RPMI8226 (cell line): Measurements from ENCODE around the gene BPHL.
"Not testable (repeated sequence)": the region's sequence is repeated elsewhere in the genome, so short reads cannot be mapped to it uniquely, and the experiment has no call there.

ENCODE experiments used
- DNase-seq: peaks from one replicate; pipeline ENCODE4 v3.0.0-alpha.2; 2015

BPHL gene

DNA sequence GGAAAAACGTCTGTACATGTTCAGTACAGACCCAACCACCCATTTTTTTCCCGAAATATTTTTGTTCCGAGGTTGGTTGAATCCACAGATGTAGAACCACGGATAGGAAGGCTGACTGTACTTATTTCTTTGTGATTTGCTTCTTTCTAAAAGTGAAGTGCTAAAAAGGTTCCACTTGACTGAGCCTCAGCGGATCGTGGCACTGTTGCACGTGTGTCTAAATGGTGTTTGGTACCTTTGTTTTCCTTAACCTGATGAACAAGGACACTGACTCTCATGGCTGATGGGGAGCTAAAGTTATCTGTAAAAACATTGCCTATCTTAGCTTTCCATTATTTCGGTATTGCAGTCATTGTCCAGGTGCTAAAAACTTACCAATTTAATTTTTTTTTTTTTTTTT is 6.2 kb downstream of the BPHL start:
- DNase-seq: no peak

DNA sequence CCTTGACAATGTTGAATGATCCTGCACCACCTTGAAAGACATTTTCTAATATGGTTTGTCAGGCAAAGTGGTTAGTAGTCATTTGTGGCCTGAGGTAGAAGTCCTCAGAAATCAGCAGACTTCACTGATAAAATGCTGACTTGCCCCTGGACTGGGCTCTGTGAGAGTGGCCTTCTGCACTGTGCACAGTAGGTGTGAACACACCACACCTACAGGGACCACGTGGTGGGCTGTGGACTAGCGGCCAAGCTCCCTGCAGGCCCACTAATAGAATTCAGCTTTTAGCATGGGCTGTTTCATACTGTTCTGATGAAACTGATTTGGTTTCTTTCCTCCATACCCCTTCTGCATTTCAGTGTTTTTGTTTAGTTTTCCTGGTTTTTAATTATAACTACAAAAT is 7.3 kb downstream of the BPHL start:
- peak; percentile 19 for DNase-seq

DNA sequence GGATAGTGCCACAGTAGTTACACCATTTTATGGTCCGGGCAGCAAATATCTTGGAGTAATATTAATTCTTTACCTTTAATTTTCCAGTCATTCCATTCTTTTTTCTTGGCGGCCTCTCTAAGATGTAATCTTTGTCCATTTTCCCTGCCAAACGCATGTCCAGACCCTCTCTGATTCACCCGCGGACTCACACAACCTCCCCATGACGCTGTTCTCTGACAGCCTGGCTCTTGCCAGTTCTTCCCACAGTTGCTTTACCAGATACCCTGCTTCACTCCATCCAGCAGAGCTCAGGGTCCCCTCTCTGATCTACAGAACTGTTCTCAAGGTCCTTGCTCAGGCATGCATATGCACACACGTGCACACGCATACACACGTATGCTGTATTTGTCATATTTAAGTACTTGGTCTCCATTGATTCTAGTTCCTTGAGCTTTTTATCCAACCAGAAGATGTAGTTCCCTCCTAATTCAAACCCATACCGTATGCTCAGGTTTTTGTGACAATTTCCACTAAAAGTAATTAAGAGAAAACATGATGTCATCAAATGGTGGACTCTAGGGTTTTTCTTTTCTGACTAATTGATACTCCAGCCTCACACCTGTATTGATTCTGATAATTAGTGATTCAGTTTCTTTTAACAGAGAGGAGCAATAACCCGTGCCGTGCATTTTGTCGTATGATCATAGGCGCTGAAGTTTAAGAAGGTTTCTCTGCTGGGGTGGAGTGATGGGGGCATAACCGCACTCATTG is 10.0 kb downstream of the BPHL start:
- DNase-seq: no peak

DNA sequence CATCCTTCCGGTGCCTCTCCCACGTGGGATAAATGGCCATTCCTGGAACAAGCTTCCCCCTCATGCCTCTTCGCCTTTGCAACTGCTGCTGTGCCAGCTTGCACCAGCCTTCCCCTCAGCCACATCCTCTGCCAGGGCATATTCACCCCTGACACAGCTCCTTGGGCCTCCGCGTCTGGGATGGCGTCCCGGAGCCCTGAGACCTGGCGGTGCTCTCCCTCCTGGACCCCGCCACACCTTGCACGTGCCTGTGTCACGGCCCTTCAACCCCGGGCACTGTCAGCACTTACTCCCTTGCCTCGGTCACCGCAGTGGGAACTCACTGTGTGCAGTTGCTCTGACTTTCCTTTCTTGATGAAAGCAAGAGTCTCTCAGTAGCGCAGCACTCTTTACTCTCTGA is 13.2 kb downstream of the BPHL start:
- no peak for DNase-seq

DNA sequence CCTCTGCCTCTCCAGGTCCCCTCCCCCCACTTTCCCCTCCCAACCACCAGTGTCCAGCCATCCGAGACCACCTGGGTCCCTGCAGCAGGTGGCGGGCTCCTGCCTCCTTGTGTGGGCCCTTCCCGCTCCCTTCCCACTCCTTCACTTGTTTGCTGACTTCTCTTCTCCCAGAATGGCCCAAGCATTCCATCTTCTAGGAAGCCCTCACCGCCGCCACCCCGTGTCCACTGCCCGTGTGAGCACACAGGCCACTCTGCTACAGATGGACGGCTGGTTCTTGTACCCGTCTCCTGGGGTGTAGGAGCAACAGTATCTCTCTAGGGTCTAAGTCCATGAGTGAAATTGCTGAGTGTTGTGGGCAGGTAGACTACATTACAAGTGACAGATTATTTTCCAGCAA is 15.0 kb downstream of the BPHL start:
- no peak for DNase-seq

DNA sequence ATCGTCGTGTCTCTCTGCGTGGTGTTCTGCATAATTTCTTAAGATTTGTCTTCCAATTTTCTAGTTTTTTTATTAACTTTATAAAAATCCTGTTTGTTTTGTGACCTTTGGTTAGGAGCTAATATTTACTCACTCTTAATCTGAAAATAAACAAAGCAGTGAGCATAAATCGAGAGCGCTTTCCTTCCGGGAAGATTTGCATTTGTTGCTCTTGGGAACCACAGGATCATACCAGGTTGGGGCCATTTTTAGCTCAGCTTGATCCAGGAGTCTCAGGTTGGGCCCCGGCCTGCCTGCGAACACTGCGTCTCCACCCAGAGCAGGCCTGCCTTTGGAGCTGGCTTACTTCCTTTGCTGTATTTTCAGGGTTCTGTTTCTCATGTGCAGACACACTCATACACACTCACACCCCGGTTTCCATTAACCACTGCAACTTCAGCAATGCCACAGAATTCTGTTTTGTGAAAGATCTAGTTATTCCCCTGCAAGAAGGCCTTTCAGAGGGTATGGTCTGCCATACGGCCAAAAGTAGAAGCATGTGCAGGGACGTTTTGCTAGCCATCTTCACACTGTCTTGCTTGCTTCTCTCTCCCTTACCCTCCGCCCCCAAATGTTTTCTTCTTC is 17.3 kb downstream of the BPHL start:
- DNase-seq: no peak

DNA sequence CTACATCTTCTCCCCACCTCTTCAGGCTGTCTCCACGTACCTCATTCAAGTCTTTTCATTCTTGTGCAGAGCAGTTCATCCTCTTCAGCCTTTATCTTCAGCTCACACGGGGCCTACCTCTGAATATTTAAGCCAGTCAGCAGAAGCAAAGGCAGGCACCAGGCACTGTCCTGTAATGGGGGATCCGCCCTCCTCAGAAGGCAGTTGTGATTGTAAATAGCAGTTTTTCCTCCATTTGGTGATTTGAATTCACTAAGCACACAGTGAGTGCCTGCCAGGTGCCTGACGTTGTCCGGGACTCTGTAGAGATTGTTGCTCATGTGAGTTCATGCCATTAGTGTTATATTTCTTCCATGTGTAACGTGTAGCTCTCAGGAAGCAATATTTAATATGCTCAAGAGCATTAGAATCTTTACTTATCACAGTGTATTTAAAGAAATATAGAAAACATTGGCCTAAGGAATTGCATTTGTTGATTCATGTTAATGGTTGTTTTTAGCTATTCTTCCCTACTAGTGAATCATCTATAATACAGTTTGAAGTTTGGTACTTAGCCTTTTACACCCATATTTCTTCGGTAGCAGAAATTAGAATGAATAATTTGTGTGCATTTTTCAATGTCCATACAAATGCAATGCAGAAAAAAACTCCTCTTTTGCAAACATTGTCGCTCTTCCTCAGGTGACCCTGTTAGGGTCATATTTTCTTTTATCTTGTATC is 17.9 kb downstream of the BPHL start:
- no peak for DNase-seq

DNA sequence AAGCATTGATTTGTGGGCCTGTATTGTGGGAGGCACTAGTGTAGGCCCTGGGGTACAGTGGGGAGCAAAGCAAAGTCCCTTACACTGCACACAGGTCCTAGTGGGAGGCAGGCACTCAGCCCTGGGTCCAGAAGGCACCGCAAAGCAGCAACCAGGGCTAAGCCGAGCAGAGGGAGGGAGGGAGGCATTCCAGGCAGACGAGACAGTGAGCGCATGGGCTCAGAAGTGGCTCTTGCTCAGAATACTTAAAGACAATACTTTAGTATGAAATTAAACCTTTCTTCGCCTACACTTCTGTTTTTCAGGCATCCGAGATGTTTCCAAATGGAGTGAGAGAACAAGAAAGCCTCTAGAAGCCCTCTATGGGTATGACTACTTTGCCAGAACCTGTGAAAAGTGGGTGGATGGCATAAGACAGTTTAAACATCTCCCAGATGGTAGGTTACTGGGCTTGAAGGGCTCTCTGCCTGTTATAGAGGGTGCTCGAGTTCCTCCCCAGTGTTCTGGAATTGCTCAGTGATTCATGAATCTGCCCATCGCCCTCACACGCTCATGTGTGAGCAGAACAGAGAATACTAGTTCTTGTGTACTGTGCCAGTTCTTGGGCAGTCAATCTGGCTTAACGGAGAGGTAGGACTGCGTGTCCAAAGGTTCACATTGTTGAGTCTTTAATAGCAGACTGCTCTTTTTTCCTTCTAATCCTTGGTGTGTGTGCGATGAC is 18.7 kb downstream of the BPHL start:
- no peak for DNase-seq

DNA sequence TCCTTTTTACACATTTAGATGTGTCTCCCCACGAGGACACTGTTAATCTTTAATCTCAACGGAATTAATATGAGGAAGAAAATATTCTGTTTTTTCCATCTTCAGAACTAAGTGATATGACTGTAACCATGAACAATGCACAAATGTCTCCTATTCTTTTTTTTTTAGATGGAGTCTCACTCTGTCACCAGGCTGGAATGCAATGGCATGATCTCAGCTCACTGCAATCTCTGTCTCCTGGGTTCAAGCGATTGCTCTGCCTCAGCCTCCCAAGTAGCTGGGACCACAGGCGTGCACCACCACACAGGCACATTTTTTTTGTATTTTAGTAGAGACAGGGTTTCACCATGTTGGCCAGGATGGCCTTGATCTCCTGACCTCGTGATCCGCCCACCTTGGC is 19.4 kb downstream of the BPHL start:
- DNase-seq: not testable (repeated sequence)

DNA sequence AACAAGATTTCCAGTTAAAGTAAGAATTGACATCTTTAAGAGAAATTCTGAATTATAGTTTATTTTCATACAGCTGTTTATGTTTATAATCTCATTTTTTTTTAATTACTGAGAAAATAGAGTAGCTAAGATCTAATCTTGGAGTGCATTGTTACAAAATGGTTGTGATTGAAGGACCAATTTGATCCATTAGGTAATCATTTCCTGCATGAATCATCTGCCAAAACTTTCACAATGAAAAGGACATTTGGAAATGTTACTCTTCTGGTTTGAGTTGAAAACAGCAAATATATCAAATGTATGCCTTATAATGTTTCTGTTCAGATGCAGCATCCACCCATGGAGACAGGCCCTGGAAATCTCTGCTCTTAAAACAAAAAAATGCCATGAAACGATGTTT is 19.8 kb downstream of the BPHL start:
- no peak for DNase-seq

DNA sequence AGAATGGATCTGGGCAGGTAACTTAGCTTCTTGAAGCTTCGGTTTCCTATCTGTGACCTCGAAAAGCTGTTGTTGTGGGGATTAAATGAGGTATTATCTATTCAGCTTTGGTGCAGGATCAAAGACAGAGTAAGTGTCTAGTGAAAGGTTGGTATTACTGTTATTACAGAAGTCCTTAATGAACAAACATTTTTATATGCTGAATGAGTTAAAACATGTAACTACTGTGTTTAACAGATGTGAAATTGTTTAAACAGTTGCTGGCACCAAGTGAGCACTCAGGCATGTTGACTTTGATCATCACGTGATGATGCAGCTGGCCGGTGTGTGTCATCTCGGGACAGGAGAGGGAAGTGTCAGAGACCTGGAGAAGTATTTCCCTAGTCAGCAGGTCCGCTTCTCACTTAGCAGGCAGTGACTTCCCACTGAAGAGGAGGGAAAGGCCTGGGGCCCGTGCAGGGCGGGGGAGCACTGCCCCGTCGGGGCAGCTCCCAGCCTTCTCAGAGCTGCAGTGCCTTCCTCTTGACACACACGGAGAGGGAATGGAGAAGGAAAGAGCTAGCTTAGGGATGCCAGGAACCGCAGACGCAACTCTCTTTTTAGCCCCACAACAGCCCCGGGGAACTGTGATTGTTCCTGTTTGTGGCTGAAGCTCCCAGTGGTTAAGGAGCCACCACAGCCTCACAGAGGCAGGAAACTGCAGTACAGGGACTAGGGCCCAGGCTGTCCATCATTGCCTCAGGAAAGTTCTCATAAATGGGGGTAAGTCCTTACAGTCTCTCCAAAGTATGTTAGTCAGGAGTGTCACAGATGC is 20.8 kb downstream of the BPHL start:
- DNase-seq: peak; percentile 81

DNA sequence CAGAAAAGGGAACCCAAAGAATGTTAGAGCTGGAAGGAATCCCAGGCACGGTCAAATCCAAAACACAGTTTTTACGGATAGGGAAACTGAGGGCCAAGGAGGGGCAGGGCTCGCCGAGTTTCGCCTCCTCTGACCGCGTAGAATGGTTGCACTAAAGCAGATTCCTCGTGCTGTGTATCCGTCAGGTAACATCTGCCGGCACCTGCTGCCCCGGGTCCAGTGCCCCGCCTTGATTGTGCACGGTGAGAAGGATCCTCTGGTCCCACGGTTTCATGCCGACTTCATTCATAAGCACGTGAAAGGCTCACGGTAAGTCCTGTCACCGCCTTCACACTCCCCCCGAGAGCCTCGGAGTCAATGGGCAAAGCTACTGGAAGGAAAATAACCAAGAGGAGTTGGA is 21.7 kb downstream of the BPHL start:
- no peak for DNase-seq

DNA sequence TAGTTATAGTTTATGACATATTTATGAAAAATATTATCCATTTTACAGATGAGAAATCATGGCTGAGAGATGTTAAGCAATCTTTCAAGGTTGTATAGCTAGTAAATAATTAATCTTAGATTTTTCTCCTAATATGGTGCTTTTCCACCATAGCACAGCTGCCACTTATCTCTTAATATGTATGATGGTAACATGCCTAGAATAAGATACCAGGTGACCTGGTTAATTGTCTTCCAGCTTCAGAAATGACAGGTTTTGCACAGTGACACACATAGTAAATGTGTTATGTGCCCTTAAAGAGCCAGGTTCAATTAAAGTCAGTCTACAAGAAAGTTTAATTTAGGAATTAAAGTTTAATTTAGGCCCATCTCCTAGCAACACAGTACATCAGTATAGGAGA is 24.0 kb downstream of the BPHL start:
- DNase-seq: no peak

DNA sequence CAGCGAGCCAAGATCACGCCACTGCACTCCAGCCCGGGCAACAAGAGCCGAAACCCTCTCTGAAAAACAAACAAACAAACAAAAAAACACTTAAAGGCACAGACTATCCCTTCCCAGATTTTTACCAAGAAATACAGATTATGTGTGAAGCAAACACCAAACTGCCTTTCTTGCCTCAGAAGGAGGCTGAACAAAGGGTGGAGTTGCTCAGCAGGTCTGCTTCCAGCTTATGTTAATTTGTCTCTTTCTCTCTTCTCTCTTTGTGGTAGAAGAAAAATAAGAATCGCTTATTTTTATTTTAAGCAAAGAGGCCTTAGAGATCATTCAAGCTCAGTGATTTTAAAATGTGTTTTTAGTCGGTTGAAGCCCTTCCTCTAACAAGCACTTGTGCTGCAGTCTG is 24.6 kb downstream of the BPHL start:
- DNase-seq: no peak

DNA sequence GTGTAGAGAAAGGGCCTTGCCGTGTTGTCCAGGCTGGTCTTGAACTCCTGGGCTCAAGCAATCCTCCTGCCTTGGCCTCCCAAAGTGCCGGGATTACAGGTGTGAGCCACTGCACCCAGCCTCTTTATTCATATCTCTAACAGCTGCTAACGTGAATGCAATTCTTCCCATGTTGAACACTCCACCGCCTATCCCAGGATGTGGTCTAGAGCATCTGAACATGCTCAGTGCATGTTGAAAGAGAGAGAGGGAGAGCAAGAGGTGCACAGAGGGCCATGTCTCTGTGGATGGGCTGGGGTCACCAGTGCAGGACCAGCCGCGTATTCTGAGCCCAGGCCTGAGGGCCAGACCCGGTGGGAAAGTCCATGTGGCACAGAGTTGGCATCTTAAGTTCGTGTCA is 26.1 kb downstream of the BPHL start:
- no peak for DNase-seq

DNA sequence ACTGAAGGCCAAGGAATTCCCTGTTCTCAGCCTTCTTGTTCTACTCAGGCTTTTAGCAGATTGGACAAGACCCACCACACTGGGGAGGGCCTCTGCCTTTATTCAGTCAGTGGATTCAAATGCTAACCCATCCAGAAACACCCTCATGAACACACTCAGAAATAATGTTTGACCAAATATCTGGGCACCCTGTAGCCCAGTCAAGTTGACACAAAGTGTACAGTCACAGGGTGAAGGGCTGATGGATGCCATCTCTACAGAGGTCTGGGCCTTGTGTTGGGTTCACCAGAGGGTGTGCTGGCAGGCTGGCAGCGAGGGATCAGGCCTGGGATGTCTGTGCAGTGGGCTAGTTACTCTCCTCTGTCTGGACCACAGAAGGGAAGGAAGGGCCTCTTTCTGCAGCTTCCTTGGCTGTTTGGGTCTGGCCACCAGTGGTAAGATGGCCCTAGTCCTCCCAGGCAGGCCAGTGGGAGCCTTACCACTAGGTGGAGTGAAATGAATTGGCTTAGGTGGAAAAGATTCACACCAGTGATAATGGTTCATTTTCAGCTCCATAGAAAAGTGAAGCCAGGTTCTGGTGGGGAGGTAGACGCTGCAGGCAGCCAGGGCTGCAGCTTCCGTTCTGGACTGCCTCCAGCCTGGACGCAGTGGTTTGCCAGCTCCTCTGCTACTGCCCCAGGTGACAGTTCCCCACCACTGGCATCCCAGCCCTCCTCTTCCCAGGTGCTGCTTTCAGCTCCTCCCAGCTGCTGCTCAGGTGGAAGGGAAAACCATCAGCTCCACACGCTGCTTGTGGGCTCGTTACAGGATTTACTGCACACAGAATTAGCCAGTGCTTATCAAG is 29.6 kb downstream of the BPHL start:
- peak; percentile 22 for DNase-seq

DNA sequence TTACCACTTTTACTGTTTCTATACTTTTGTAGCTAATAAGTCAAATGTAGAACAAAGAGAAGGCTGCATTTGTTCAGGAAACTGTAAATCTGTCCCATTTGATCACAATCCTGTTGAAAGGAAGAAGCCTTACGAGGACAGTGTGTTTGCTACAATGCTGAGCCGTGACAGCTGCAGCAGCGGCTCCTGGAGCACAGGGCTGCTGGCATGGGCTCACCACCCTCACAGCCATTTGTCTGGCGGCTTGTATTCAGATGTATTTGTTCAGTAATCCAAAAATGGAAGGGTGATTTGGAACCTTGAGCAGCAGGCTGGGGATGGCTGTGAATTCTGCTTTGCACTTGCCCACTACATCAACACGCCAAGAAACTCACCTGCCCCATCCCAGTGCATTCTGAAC is 33.2 kb downstream of the BPHL start:
- no peak for DNase-seq

DNA sequence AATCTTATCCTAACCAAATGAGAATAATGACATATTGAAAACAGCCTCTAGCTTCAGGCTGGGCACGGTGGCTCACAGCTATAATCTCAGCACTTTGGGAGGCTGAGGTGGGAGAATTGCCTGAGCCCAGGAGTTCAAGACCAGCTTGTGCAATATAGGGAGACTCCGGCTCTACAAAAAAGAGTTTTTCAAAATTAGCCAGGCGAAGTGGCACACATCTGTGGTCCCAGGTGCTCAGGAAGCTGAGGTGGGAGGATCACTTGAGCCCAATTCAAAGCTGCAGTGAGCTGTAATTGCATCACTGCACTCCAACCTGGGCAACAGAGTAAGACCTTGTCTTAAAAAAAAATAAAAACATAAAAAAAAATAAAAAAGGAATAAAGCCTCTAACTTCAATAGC is 34.2 kb downstream of the BPHL start:
- no peak for DNase-seq

DNA sequence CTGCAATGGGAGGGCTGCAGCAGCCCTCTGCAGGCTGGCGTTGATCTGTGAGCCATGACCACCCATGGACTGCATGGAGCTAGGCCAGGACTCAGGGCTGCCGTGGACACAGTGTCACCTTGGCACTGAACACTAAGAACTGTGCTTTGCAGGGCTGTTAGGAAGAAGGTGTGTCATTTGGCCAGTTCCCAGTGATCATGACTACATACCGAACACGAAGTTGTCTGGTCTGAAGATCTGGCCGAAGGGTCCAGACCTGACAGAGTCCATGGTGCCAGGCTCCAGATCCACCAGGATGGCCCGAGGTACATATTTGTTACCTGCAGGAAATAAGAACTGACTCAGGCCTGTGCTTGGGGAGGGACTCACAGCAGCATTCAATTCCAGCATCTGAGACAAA is 36.9 kb downstream of the BPHL start:
- DNase-seq: not testable (repeated sequence)

DNA sequence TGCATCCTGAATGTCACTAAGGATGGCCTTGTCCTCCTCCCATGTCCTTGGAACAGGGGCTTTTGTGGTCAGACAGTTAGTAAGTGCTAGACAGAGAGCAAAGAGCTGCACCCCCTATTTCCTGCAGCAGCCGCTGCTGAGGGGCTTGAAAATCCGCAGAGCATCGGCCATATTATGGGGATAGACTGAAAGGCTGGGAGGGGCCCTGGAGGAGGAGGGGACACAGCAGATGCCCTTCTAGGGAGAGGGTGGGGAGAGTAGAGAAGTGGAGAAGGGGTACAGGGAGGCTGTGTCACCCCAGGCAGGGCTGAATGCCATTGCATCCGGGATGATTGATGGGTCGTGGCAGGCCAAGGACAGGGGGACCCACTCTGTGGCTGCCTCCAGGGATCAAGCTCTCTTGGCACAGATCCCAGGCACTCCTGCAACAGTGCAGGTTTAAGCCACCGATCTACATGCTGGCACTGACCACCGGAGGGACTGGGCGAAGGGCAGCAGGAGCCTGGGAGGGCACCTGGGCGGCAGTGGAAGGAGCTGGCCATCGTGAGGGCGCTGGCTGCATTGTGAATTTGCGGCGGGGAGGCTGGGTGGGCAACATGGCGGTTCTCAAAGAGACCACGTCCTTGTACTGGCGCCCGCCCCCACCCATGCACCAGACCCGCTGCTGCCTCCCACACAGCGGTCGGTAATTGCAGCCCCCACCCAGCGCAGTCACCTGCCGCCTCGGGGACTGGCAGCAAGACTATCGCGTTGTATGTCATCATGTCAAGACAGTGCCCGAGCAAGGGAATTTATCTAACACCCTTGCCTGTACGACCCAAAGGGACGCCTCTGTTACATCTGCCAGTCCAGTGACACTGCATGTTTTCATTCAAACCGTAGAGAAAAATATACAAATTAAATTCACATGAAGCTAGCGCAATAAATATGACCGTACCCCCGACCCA is 37.9 kb downstream of the BPHL start:
- DNase-seq: peak; percentile 38
